HepG2 (cell line): ENCODE measurements around the gene DPP6. TPM values are rescaled to one million over a fixed set of nuclear protein-coding genes. Genes with fewer than 3 reads are reported as not detected.

Experiments used
- ARID2 ChIP-seq: sonication (generic); formaldehyde crosslinking; IDR thresholded peaks from 2 replicates; pipeline ENCODE4 v1.8.1; 2022; ENCODE audit warnings: mild to moderate bottlenecking, missing genetic modification reagents, borderline replicate concordance
- CCDC6 ChIP-seq: sonication (generic); formaldehyde crosslinking; IDR thresholded peaks from 2 replicates; pipeline ENCODE4 v1.8.1; 2022; ENCODE audit warnings: mild to moderate bottlenecking, missing genetic modification reagents, moderate library complexity
- ESRRA ChIP-seq: sonication (generic); formaldehyde crosslinking; IDR thresholded peaks from 2 replicates; pipeline ENCODE4 v1.5.1; 2020; ENCODE audit warnings: mild to moderate bottlenecking, low read depth, missing genetic modification reagents
- HNF4G ChIP-seq, 2 experiments: sonication (generic) in 1 of 2; formaldehyde crosslinking in 1 of 2; IDR thresholded peaks; 2 replicates each; pipeline versions ENCODE4 v1.4.0 to v1.6.1; 2011 to 2020; ENCODE audit warnings: borderline replicate concordance in 2 of 2, low read depth in 2 of 2, mild to moderate bottlenecking in 2 of 2, low read length in 1 of 2, missing genetic modification reagents in 1 of 2, moderate library complexity in 1 of 2
- MED1 ChIP-seq: sonication (generic); formaldehyde crosslinking; IDR thresholded peaks from 2 replicates; pipeline ENCODE4 v1.4.0; 2020; ENCODE audit warnings: missing genetic modification reagents
- NCOA5 ChIP-seq: sonication (generic); formaldehyde crosslinking; IDR thresholded peaks from 2 replicates; pipeline ENCODE4 v1.4.0; 2020; ENCODE audit warnings: missing genetic modification reagents
- RARA ChIP-seq: IDR thresholded peaks from 2 replicates; pipeline ENCODE4 v1.6.1; 2016; ENCODE audit warnings: missing genetic modification reagents, missing compliant biosample characterization
- RFXANK ChIP-seq: IDR thresholded peaks from 2 replicates; pipeline ENCODE4 v1.6.1; 2016
- SCMH1 ChIP-seq: sonication (generic); formaldehyde crosslinking; IDR thresholded peaks from 2 replicates; pipeline ENCODE4 v1.9.0; 2021; ENCODE audit warnings: missing genetic modification reagents, mild to moderate bottlenecking, borderline replicate concordance
- SNAI1 ChIP-seq: sonication (generic); formaldehyde crosslinking; IDR thresholded peaks from 2 replicates; pipeline ENCODE4 v1.5.0; 2020; ENCODE audit warnings: mild to moderate bottlenecking, missing genetic modification reagents, borderline replicate concordance
- TAF15 ChIP-seq: fragments of 200-400 bp; formaldehyde crosslinking; IDR thresholded peaks from one replicate; pipeline ENCODE4 v1.6.1; 2018; ENCODE audit warnings: mild to moderate bottlenecking, low read depth, low read length; ENCODE audit not compliant: poor library complexity, severe bottlenecking
- TBP ChIP-seq: sonication (generic); formaldehyde crosslinking; IDR thresholded peaks from 2 replicates; pipeline ENCODE4 v1.5.0; 2020; ENCODE audit warnings: missing genetic modification reagents
- TCF7 ChIP-seq: sonication (generic); IDR thresholded peaks from 2 replicates; pipeline ENCODE4 v1.6.1; 2016; ENCODE audit warnings: antibody characterized with exemption, low read depth
- ZKSCAN1 ChIP-seq: fragments of 150-350 bp; IDR thresholded peaks from 2 replicates; pipeline ENCODE4 v1.6.1; 2014; ENCODE audit warnings: low read length
- ZNF205 ChIP-seq: IDR thresholded peaks from 2 replicates; pipeline ENCODE4 v1.6.1; 2018; ENCODE audit warnings: missing biosample characterization, missing genetic modification reagents
- ZNF335 ChIP-seq: sonication (generic); formaldehyde crosslinking; IDR thresholded peaks from 2 replicates; pipeline ENCODE4 v1.4.0; 2020; ENCODE audit warnings: missing genetic modification reagents
- ZNF605 ChIP-seq: sonication (generic); formaldehyde crosslinking; IDR thresholded peaks from 2 replicates; pipeline ENCODE4 v1.8.0; 2022; ENCODE audit warnings: mild to moderate bottlenecking, missing genetic modification reagents
- ZNF850 ChIP-seq: sonication (generic); formaldehyde crosslinking; conservative IDR thresholded peaks from 2 replicates; pipeline ENCODE4 v1.9.0; 2021; ENCODE audit warnings: mild to moderate bottlenecking, missing genetic modification reagents
- ZZZ3 ChIP-seq: sonication (generic); formaldehyde crosslinking; IDR thresholded peaks from 2 replicates; pipeline ENCODE4 v1.4.0; 2020; ENCODE audit warnings: missing genetic modification reagents, mild to moderate bottlenecking, borderline replicate concordance
- polyA plus RNA-seq, 8 experiments: library from polyadenylated mRNA; depleted of rRNA in 3 of 8; stranded (reverse) in 7 of 8; unstranded in 1 of 8; fragments of >200 nt; fragmentation: Illumina TruSeq in 4 of 8; extraction: Trizol in 4 of 8; gene quantifications; 2 replicates each; pipeline versions ENCODE4 v1.2.1 to v1.2.3, GENCODE V29; 2011 to 2016; ENCODE audit warnings: low read depth in 4 of 8, missing spikeins in 1 of 8, mixed read lengths in 1 of 8; ENCODE audit not compliant: insufficient read depth in 1 of 8
- total RNA-seq, 5 experiments: library from RNA; depleted of rRNA; stranded (reverse); fragments of >200 nt; fragmentation: Illumina TruSeq; extraction: Trizol; gene quantifications; 2 replicates each; pipeline ENCODE4 v1.2.3, GENCODE V29; 2016; ENCODE audit warnings: low read depth in 1 of 5
- TF ChIP-seq, protein P1 (sequence below): sonication (generic); formaldehyde crosslinking; IDR thresholded peaks from 2 replicates; pipeline ENCODE4 v1.5.0; 2020; ENCODE audit warnings: missing genetic modification reagents
- TF ChIP-seq, protein P2 (sequence below): sonication (generic); formaldehyde crosslinking; IDR thresholded peaks from 2 replicates; pipeline ENCODE4 v1.4.0; 2020; ENCODE audit warnings: mild to moderate bottlenecking, missing genetic modification reagents
- TF ChIP-seq, protein P3 (sequence below): sonication (generic); formaldehyde crosslinking; IDR thresholded peaks from 2 replicates; pipeline ENCODE4 v1.4.0; 2020; ENCODE audit warnings: missing genetic modification reagents

Gene DPP6
- total and polyA plus RNA-seq, 2 of the 13 experiments (the other 11 are each of a cell fraction or from before 2014, with no cell fraction given) = not detected

DNA sequence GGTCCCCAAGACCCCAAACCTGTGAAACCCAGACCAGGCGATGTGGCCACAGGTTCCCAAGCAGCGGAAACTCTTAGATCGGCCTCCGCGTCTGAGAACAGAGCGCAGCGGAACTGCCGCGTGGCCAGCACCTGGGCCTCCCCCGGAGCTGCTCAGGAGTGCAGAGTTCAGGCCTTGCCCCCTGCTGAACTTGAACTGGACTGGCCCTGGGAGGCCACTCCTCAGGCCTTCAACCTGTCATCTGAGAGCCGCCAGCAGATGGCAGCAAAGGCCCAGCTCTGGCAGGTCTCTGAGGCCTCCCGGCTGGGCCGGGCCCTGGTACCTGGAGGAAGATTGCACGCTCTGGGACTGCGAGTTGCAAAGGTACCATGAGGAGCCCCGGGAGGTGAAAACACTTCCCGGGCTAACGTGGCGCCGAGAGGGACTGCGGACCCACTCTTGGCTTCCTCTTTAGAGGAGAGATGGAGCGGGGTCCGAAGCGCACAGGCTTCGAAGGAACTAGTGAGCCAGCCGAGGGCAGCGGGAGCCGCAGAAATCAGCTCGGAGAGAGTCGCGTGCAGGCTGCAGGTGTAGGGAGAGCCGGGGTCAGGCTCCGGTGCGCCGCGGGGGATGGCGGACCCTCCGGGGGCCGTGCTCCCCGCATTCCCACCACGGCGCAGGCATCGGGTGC, 861.6 kb downstream of the DPP6 start (continued):
- TF ChIP-seq ESRRA (CRISPR knock-in tag) = peak; percentile 89
- TF ChIP-seq RARA = peak; percentile 96
- TF ChIP-seq ZNF605 (CRISPR knock-in tag) = peak; percentile 84
- TF ChIP-seq ZZZ3 (CRISPR knock-in tag) = no peak
- TF ChIP-seq NCOA5 = no peak
- TF ChIP-seq SNAI1 (CRISPR knock-in tag) = peak; percentile 77; the same call in 1 of the 2 replicates
- TF ChIP-seq ZNF335 (CRISPR knock-in tag) = 0 out of 2 replicates have a peak, but pooled peaks have one; percentile 25
- TF ChIP-seq ZNF850 = no peak
- no peak for TF ChIP-seq SCMH1
- TF ChIP-seq ZNF205 (CRISPR knock-in tag) = peak; percentile 64; the same call in 1 of the 2 replicates
- no peak for TF ChIP-seq TBP (CRISPR knock-in tag)
- no peak for TF ChIP-seq ARID2
- TF ChIP-seq HNF4G (IDR thresholded peaks at IDR 0.05; ENCODE audit: borderline replicate concordance, low read depth, low read length) = peak; percentile 86
- peak; percentile 74 for TF ChIP-seq HNF4G (CRISPR knock-in tag; IDR thresholded peaks at IDR 0.05; ENCODE audit: borderline replicate concordance, low read depth)
- TF ChIP-seq MED1 (CRISPR knock-in tag) = peak; percentile 82
- no peak for TF ChIP-seq TCF7
- TF ChIP-seq, protein P1, sequence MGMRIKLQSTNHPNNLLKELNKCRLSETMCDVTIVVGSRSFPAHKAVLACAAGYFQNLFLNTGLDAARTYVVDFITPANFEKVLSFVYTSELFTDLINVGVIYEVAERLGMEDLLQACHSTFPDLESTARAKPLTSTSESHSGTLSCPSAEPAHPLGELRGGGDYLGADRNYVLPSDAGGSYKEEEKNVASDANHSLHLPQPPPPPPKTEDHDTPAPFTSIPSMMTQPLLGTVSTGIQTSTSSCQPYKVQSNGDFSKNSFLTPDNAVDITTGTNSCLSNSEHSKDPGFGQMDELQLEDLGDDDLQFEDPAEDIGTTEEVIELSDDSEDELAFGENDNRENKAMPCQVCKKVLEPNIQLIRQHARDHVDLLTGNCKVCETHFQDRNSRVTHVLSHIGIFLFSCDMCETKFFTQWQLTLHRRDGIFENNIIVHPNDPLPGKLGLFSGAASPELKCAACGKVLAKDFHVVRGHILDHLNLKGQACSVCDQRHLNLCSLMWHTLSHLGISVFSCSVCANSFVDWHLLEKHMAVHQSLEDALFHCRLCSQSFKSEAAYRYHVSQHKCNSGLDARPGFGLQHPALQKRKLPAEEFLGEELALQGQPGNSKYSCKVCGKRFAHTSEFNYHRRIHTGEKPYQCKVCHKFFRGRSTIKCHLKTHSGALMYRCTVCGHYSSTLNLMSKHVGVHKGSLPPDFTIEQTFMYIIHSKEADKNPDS = no peak
- peak; percentile 87 for TF ChIP-seq CCDC6
- TF ChIP-seq ZKSCAN1 = no peak
- TF ChIP-seq TAF15 = no peak
- TF ChIP-seq, protein P2, sequence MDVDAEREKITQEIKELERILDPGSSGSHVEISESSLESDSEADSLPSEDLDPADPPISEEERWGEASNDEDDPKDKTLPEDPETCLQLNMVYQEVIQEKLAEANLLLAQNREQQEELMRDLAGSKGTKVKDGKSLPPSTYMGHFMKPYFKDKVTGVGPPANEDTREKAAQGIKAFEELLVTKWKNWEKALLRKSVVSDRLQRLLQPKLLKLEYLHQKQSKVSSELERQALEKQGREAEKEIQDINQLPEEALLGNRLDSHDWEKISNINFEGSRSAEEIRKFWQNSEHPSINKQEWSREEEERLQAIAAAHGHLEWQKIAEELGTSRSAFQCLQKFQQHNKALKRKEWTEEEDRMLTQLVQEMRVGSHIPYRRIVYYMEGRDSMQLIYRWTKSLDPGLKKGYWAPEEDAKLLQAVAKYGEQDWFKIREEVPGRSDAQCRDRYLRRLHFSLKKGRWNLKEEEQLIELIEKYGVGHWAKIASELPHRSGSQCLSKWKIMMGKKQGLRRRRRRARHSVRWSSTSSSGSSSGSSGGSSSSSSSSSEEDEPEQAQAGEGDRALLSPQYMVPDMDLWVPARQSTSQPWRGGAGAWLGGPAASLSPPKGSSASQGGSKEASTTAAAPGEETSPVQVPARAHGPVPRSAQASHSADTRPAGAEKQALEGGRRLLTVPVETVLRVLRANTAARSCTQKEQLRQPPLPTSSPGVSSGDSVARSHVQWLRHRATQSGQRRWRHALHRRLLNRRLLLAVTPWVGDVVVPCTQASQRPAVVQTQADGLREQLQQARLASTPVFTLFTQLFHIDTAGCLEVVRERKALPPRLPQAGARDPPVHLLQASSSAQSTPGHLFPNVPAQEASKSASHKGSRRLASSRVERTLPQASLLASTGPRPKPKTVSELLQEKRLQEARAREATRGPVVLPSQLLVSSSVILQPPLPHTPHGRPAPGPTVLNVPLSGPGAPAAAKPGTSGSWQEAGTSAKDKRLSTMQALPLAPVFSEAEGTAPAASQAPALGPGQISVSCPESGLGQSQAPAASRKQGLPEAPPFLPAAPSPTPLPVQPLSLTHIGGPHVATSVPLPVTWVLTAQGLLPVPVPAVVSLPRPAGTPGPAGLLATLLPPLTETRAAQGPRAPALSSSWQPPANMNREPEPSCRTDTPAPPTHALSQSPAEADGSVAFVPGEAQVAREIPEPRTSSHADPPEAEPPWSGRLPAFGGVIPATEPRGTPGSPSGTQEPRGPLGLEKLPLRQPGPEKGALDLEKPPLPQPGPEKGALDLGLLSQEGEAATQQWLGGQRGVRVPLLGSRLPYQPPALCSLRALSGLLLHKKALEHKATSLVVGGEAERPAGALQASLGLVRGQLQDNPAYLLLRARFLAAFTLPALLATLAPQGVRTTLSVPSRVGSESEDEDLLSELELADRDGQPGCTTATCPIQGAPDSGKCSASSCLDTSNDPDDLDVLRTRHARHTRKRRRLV (CRISPR knock-in tag) = peak; percentile 82
- TF ChIP-seq RFXANK = 0 out of 2 replicates have a peak, but pooled peaks have one; percentile 47
- TF ChIP-seq, protein P3, sequence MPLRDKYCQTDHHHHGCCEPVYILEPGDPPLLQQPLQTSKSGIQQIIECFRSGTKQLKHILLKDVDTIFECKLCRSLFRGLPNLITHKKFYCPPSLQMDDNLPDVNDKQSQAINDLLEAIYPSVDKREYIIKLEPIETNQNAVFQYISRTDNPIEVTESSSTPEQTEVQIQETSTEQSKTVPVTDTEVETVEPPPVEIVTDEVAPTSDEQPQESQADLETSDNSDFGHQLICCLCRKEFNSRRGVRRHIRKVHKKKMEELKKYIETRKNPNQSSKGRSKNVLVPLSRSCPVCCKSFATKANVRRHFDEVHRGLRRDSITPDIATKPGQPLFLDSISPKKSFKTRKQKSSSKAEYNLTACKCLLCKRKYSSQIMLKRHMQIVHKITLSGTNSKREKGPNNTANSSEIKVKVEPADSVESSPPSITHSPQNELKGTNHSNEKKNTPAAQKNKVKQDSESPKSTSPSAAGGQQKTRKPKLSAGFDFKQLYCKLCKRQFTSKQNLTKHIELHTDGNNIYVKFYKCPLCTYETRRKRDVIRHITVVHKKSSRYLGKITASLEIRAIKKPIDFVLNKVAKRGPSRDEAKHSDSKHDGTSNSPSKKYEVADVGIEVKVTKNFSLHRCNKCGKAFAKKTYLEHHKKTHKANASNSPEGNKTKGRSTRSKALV (CRISPR knock-in tag) = peak; percentile 66; the same call in 1 of the 2 replicates
